SK-N-MC (cell line): ENCODE results near the gene SH3RF3.

Experiments
- FOXP2 ChIP-seq: optimal IDR thresholded peaks from 2 replicates; pipeline ENCODE3; 2011; ENCODE audit warnings: mild to moderate bottlenecking, moderate library complexity; ENCODE audit not compliant: insufficient read depth; ENCODE audit errors: extremely low read length, control extremely low read depth
- POLR2AphosphoS5 ChIP-seq: IDR thresholded peaks from 2 replicates; pipeline ENCODE4 v1.6.1; 2012; ENCODE audit warnings: mild to moderate bottlenecking, low read depth, low read length, borderline replicate concordance

DNA sequence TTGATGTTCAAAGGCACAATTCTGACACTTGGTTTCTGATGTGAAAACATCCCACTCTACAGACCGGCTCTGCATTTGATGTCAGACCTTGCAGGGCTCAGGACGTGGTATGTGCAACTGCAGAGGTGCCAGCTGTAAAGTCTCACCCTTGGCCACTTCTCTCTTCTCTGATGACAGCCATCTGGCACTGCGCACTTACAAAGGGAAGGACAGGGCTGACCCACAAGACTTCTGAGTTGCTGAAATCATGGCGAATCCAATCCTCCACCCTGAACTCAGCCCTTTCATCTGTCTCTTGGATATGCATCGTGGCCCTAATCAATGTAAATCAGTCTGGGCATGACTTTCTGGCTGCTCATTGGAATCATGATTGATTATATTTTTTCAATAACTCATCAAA is 402.2 kb downstream of the SH3RF3 start:
- TF ChIP-seq FOXP2 (no peak), POLR2AphosphoS5 (no peak)
